GM12878 (cell line): ENCODE results near the gene TPMT. TPM values are rescaled to one million over a fixed set of nuclear protein-coding genes. Genes with fewer than 3 reads are reported as not detected.

Experiments used
- ATAC-seq: fragments of 200-7000 bp; cut with Tn5 transposase; 3 replicates; pipeline ENCODE4 v1.9.1; 2020; ENCODE audit warnings: mild to moderate bottlenecking, moderate library complexity
- BruUV-seq: library from RNA; stranded (reverse); fragments of 400-500 nt; replicated peaks from 2 replicates; lab custom pipeline; 2021; lab: Mats Ljungman, UMichigan
- CTCF ChIA-PET: fragments of 300-600 bp; sonication (Branson Sonifier 250); formaldehyde crosslinking; extraction: SDS; loops from one replicate; lab custom pipeline; 2021; ENCODE audit warnings: inconsistent platforms; lab: Yijun Ruan, JAX
- POLR2A ChIA-PET: fragments of 350-600 bp; formaldehyde crosslinking; extraction: SDS; loops from one replicate; lab custom pipeline; 2021; ENCODE audit warnings: inconsistent platforms; lab: Charles Lee
- RAD21 ChIA-PET: fragments of 300-600 bp; sonication (Branson Sonifier 250); formaldehyde crosslinking; loops from one replicate; lab custom pipeline; 2023; ENCODE audit warnings: antibody characterized with exemption; ENCODE audit not compliant: unreplicated experiment; lab: Charles Lee
- SMC1A ChIA-PET: fragments of 300-600 bp; sonication (Branson Sonifier 250); formaldehyde crosslinking; loops from one replicate; lab custom pipeline; 2023; ENCODE audit not compliant: unreplicated experiment, uncharacterized antibody; lab: Charles Lee
- DNase-seq: peaks from one replicate; pipeline ENCODE4 v3.0.0-alpha.2; 2011; ENCODE audit warnings: low read depth, low spot score
- FAIRE-seq: peaks from 3 replicates; lab custom pipeline; 2011; peaks lifted over from hg19 to GRCh38; lab: Jason Lieb, UNC
- H2AFZ ChIP-seq: 2 replicates; pipeline ENCODE4 v1.6.0; 2011; ENCODE audit warnings: low read depth, low read length, control low read depth; ENCODE audit not compliant: control insufficient read depth
- H3K27ac ChIP-seq: 2 replicates; pipeline ENCODE4 v1.5.1; 2011; ENCODE audit warnings: control low read depth; ENCODE audit not compliant: control insufficient read depth, insufficient read depth
- H3K27me3 ChIP-seq, 2 experiments: replicated peaks in 1 of 2; 2 replicates each; pipeline versions ENCODE4 v1.6.0 to v1.6.1; 2011; ENCODE audit warnings: low read length in 1 of 2; ENCODE audit not compliant: control insufficient read depth in 2 of 2, insufficient read depth in 2 of 2
- H3K36me3 ChIP-seq, 2 experiments: 2 replicates each; pipeline ENCODE4 v1.5.1; 2011; ENCODE audit warnings: low read length in 1 of 2; ENCODE audit not compliant: control insufficient read depth in 2 of 2, insufficient read depth in 2 of 2
- H3K4me1 ChIP-seq: 2 replicates; pipeline ENCODE4 v1.6.1; 2011; ENCODE audit warnings: mild to moderate bottlenecking, low read length, moderate library complexity, mixed read lengths; ENCODE audit not compliant: control insufficient read depth, insufficient read depth
- H3K4me2 ChIP-seq: 2 replicates; pipeline ENCODE4 v1.6.0; 2011; ENCODE audit warnings: control low read depth; ENCODE audit not compliant: control insufficient read depth, insufficient read depth
- H3K4me3 ChIP-seq: fragments of 200-600 bp; sonication (generic); 2 replicates; pipeline ENCODE4 v1.5.1; 2016
- H3K79me2 ChIP-seq: 2 replicates; pipeline ENCODE4 v1.6.0; 2011; ENCODE audit warnings: low read length; ENCODE audit not compliant: control insufficient read depth, insufficient read depth
- H3K9ac ChIP-seq: 2 replicates; pipeline ENCODE4 v1.8.0; 2011; ENCODE audit warnings: low read length, control low read depth, mixed read lengths; ENCODE audit not compliant: control insufficient read depth, insufficient read depth
- H3K9me3 ChIP-seq: replicated peaks from 3 replicates; pipeline ENCODE4 v1.5.1; 2011; ENCODE audit warnings: mild to moderate bottlenecking, low read length; ENCODE audit not compliant: control insufficient read depth, insufficient read depth
- H4K20me1 ChIP-seq: 2 replicates; pipeline ENCODE4 v1.6.0; 2011; ENCODE audit not compliant: control insufficient read depth, insufficient read depth
- ATF2 ChIP-seq: IDR thresholded peaks from 2 replicates; pipeline ENCODE4 v1.6.1; 2012; ENCODE audit warnings: low read length, inconsistent platforms
- ATF3 ChIP-seq: IDR thresholded peaks from 2 replicates; pipeline ENCODE4 v1.6.1; 2011; ENCODE audit warnings: low read depth, mild to moderate bottlenecking, low read length, moderate library complexity, borderline replicate concordance; ENCODE audit errors: extremely low read depth
- CREB1 ChIP-seq: IDR thresholded peaks from 2 replicates; pipeline ENCODE4 v1.6.1; 2012; ENCODE audit warnings: low read depth, mild to moderate bottlenecking, inconsistent platforms
- E2F8 ChIP-seq: fragments of 450-650 bp; IDR thresholded peaks from 2 replicates; pipeline ENCODE4 v1.6.1; 2018; ENCODE audit warnings: mild to moderate bottlenecking, low read depth, moderate library complexity; ENCODE audit not compliant: partially characterized antibody
- ETV6 ChIP-seq, 2 experiments: fragments of 450-650 bp in 1 of 2; IDR thresholded peaks in 1 of 2; conservative IDR thresholded peaks in 1 of 2; 2 replicates each; pipeline ENCODE4 v1.6.1; 2014; ENCODE audit warnings: antibody characterized with exemption in 1 of 2, borderline replicate concordance in 1 of 2, low read depth in 1 of 2, mild to moderate bottlenecking in 1 of 2, moderate library complexity in 1 of 2
- GABPA ChIP-seq: IDR thresholded peaks from 2 replicates; pipeline ENCODE4 v1.6.1; 2014; ENCODE audit warnings: antibody characterized with exemption, low read depth, mild to moderate bottlenecking, inconsistent platforms
- IKZF1 ChIP-seq: fragments of 450-650 bp; conservative IDR thresholded peaks from 2 replicates; pipeline ENCODE4 v1.6.1; 2017; ENCODE audit warnings: antibody characterized with exemption, mild to moderate bottlenecking
- LARP7 ChIP-seq: fragments of 450-650 bp; IDR thresholded peaks from 2 replicates; pipeline ENCODE4 v1.6.1; 2017; ENCODE audit warnings: mild to moderate bottlenecking
- NR2C1 ChIP-seq: fragments of 450-650 bp; IDR thresholded peaks from 2 replicates; pipeline ENCODE4 v1.6.1; 2017; ENCODE audit warnings: antibody characterized with exemption, mild to moderate bottlenecking, moderate library complexity
- RCOR1 ChIP-seq: conservative IDR thresholded peaks from 2 replicates; pipeline ENCODE4 v1.6.1; 2012; ENCODE audit warnings: low read depth, low read length, improper control_type of control experiment
- SKIL ChIP-seq: fragments of 450-650 bp; IDR thresholded peaks from 2 replicates; pipeline ENCODE4 v1.6.1; 2017; ENCODE audit warnings: mild to moderate bottlenecking, low read depth, inconsistent platforms; ENCODE audit not compliant: poor library complexity, severe bottlenecking
- SMARCA5 ChIP-seq: fragments of 450-650 bp; IDR thresholded peaks from 2 replicates; pipeline ENCODE4 v1.6.1; 2017; ENCODE audit warnings: mild to moderate bottlenecking
- SPI1 ChIP-seq: IDR thresholded peaks from 2 replicates; pipeline ENCODE4 v1.6.1; 2011; ENCODE audit warnings: low read depth, mild to moderate bottlenecking, low read length, moderate library complexity, borderline replicate concordance; ENCODE audit not compliant: insufficient read depth
- TCF3 ChIP-seq: IDR thresholded peaks from 2 replicates; pipeline ENCODE4 v1.6.1; 2012; ENCODE audit warnings: low read depth, mild to moderate bottlenecking, low read length, borderline replicate concordance; ENCODE audit not compliant: insufficient read depth
- ZNF622 ChIP-seq: fragments of 450-650 bp; IDR thresholded peaks from 2 replicates; pipeline ENCODE4 v1.6.1; 2017; ENCODE audit warnings: mild to moderate bottlenecking, inconsistent platforms
- WGBS: methylation state at CpG from one replicate; pipeline ENCODE4 v1.1.6; 2016; ENCODE audit warnings: low lambda C conversion rate; ENCODE audit not compliant: insufficient replicate concordance, insufficient coverage; ENCODE audit errors: missing lambda C conversion rate; 5-methylcytosine and 5-hydroxymethylcytosine counted together
- in situ Hi-C: fragments of 300-500 bp; cut with MboI; formaldehyde crosslinking; loops from 9 replicates; pipeline ENCODE4 v1.14.3; 2018; ENCODE audit warnings: mixed read lengths
- intact Hi-C: fragments of 100-400 bp; cut with micrococcal nuclease; formaldehyde crosslinking; loops from one replicate; pipeline ENCODE4 v1.14.2; 2022; ENCODE audit not compliant: unreplicated experiment
- polyA plus RNA-seq, 11 experiments: library from polyadenylated mRNA; depleted of rRNA in 4 of 11; unstranded in 6 of 11; stranded (reverse) in 5 of 11; fragments of >200 nt; fragmentation: Nextera tagmentation in 4 of 11; fragmentation: Illumina TruSeq in 1 of 11; extraction: Ambion mirVana in 4 of 11; extraction: Trizol in 1 of 11; gene quantifications; 1 replicate in 1 of 11; 2 replicates in 10 of 11; pipeline versions ENCODE4 v1.2.1 to v1.2.3, GENCODE V29; 2011 to 2016; ENCODE audit warnings: inconsistent platforms in 2 of 11, missing spikeins in 2 of 11, low read depth in 1 of 11
- total RNA-seq, 4 experiments: library from RNA; depleted of rRNA in 3 of 4; stranded (reverse); fragments of >200 nt in 3 of 4; fragmentation: Illumina TruSeq in 1 of 4; extraction: Trizol in 1 of 4; gene quantifications; 2 replicates each; pipeline versions ENCODE4 v1.2.1 to v1.2.3, GENCODE V29; 2013 to 2021

Gene TPMT
- total and polyA plus RNA-seq, 10 of the 15 experiments (the other 5 are each of a cell fraction or from before 2014, with no cell fraction given): 7.9 to 18.2 (median 16.3) TPM

GRCh38 chr6:18178960-18179615 is 24.2 kb upstream of the TPMT start (continued):
- no peak for TF ChIP-seq SPI1

- in situ Hi-C loops: no loop called here
- no peak for DNase-seq
- Histone ChIP-seq H4K20me1 (no peaks in the 10 kb centered on the region), H3K9me3 (no peaks in the 10 kb centered on the region), H3K27me3 (no peaks in the 10 kb centered on the region), H3K27ac (no peak overlapping the region), H3K79me2 (no peaks in the 10 kb centered on the region), H3K9ac (no peak overlapping the region), H2AFZ (no peak overlapping the region), H3K4me2 (no peak overlapping the region), H3K36me3 (no peaks in the 10 kb centered on the region; a peak in 1 of 4 replicates), H3K4me1 (peaks cover 3% of the 10 kb centered on the region; the same call in 1 of the 2 replicates), H3K4me3 (no peak overlapping the region)
- 73% methylated on average over 4 of the region's 4 CpGs for WGBS
- ChIA-PET POLR2A (no interaction called here), SMC1A (no interaction called here), CTCF (no interaction called here), RAD21 (no interaction called here)
- FAIRE-seq: no peak
- intact Hi-C loops: no loop called here
- no TSS peak for BruUV-seq
- ATAC-seq: no peak
- TF ChIP-seq SKIL: no peak
- no peak for TF ChIP-seq ATF2
- TF ChIP-seq SMARCA5: no peak
- no peak for TF ChIP-seq LARP7
- TF ChIP-seq ZNF622: no peak
- no peak for TF ChIP-seq E2F8
- TF ChIP-seq ETV6 (conservative IDR thresholded peaks at IDR 0.05 in 1 of 2, IDR thresholded peaks at IDR 0.05 in 1 of 2; ENCODE audit: borderline replicate concordance in 1 of 2, low read depth in 1 of 2): no peak
- no peak for TF ChIP-seq ATF3
- no peak for TF ChIP-seq CREB1
- no peak for TF ChIP-seq IKZF1
- TF ChIP-seq GABPA: no peak
- no peak for TF ChIP-seq NR2C1
- TF ChIP-seq RCOR1: no peak
- TF ChIP-seq TCF3: no peak
Observed at GRCh38 chr6:18177286-18177965, 22.5 kb upstream of the TPMT start.
